GM18517 (cell line): ENCODE results near the gene CLPX.
A peak's percentile ranks its signal among the peaks of the same experiment; 100 is the strongest.
"Not testable (repeated sequence)": the region's sequence is repeated elsewhere in the genome, so short reads cannot be mapped to it uniquely, and the experiment has no call there.

ENCODE experiments used
- ATAC-seq: cut with Tn5 transposase; IDR thresholded peaks from one replicate; pipeline ENCODE4 v1.9.1; 2021; ENCODE audit warnings: mild to moderate bottlenecking, moderate library complexity; ENCODE audit not compliant: unreplicated experiment

The CLPX gene

GRCh38 chr15:65207280-65207840, 22.2 kb upstream of the CLPX start:
- no peak for ATAC-seq

DNA sequence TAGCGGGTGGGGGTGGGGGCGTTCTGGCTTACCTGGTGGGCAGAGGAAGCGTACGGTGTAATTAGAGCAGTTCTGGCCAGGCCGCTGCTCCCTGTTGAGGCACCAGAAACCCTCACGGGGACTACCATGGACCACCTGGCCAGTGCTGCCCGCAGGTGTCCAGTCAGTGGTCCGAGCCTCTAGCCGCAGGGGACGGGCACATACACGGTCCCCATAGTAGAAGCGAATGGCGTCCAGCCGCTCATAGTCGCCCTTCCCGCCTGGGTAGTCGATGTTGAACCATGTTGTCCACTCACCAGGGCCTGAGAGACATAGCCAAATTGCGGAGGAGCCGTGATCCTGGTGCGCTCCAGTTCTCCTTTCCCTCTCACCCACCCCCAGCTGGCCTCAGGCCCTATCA, 21.6 kb upstream of the CLPX start:
- no peak for ATAC-seq

DNA sequence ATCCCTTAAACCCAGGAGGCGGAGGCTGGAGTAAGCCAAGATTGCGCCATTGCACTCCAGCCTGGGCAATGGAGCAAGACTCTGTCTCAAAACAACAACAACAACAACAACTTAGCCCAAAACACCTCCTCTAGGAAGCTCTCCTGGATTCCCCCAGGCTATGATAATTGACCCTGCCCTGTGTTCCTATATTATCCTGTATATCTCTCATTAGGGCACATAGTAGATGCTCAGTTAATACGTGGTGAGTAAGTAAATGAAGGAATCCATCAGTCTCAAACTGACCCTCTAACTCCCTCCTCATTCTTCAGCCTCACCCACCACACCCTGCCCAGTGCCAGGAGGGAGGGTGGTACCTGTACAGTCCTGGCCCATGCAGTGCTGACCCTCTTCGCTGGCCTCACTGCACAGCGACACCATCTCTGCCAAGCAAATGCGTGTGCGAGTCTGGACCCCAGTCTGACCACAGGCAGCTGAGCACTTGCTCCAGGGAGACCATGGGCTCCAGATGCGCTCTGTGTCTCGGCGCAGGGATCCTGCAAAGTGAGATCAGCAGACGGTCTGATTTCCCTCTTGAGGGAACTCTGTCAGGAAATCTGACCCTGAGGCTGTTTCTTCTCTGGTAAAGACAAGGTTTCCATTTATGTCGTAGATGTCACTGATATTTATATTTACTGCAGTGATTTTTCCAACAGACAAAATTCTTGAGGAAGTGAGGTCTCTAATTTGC, 20.0 kb upstream of the CLPX start:
- ATAC-seq, result no peak

GRCh38 chr15:65204236-65204930, 19.2 kb upstream of the CLPX start:
- no peak for ATAC-seq

GRCh38 chr15:65201918-65202317, 16.8 kb upstream of the CLPX start:
- ATAC-seq, result no peak

- ATAC-seq, result no peak
Observed at GRCh38 chr15:65198571-65198970, 13.4 kb upstream of the CLPX start.

GRCh38 chr15:65197337-65197645, 12.1 kb upstream of the CLPX start:
- no peak for ATAC-seq

- no peak for ATAC-seq
Observed at GRCh38 chr15:65196637-65197336, 11.6 kb upstream of the CLPX start.

DNA sequence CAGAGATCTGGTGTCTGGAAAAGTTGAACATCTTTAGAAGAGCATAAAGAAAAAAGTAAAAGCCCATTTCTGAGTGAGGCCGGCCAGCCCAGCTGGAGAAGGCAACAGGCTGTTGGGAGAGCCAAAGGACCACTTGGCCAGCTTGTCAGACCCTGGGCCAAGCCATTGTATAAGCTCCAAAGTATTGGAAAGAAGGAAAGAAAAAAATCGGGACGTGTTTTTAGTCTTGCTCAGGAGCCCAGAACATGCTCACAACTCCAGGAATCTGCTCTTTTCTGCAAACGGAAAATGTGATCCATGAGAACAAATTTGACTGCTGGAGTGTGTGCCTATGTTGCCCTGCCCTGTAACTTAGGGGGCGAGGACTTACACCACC, 10.4 kb upstream of the CLPX start:
- no peak for ATAC-seq

DNA sequence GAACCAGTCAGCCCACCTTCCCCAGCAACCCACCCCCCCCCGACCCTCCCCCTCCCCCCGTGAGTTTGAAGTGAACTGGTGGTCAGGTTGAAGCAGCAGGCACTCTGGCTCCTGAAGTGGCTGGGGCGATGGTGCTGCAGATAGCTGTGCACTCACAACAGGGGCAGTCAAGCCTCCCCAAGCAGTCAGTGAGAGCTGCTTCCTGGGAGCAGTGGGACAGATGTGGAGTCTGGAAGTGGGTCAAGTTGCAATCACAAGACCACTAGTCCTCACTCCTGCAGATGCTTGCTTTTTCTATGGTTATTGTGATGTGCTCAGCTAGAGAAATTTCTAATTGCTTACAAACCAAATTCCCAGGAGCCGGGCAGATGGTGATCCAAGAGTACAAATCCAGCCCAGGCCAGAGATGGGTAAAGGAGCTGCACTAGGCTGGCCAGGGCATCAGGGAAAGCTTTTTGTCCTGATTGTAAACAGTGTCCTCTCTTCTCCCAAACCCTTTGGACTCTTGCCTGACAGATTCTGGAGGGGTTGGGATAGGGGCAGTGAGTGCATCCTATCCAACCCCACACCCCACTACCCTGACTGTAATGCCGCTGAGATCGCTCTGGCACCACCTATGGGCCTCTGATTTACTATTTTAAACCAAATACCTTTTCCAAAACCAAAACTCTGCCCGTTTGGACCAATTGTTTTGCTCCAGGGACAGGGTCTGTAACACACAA, 9.8 kb upstream of the CLPX start:
- ATAC-seq, result no peak

DNA sequence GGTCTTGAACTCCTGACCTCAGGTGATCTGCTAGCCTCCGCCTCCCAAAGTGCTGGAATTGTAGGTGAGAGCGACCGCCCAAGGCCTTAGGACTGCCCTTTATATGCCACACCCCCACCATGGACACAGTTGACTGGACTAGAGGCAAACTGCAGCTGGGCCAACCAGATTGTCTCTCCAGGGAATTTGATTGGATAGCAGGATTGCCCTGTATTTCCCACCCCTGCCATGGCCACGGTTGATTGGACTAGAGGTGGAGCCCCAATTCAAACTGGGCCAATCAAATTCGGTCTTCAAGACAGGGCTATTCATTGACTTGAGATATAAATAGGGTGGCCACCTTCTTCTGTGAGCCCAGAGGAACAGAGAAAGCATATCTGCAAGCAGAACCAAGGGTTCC, 6.9 kb upstream of the CLPX start:
- no peak for ATAC-seq

DNA sequence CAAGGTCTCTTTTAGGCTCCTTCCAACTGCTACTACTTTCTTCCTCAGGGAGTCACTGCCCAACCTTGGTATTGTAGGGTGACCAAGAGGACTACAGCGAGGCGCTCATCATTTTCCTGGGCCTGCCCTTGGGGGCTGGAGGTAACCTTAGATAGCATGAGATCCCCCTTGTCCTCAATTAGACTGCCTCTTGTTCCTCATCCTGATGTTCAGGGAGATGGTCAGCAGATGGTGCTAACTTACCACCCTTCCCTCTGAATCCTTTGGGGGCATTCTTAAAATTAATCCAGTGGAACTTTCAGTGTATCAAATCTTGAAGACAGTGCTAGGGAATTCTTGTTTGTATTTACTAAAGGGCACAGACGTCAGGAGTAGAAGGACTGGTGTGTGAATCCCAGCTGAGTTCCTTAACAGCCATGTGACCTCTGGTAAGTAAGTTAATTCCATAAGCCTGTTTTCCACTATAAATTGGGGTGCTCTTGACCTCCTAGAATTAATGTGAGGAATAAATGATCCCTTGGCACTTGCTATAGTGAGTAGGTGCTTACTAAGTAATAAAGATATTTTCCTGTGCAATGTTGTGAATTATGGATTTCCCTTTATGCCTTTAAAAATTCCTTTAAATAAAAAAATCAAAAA, 4.1 kb upstream of the CLPX start:
- ATAC-seq, result no peak

GRCh38 chr15:65188472-65188871, 3.3 kb upstream of the CLPX start:
- ATAC-seq, result not testable (repeated sequence)

- peak; percentile 26 for ATAC-seq
Observed at GRCh38 chr15:65184305-65184867, 756 bp downstream of the CLPX start.

DNA sequence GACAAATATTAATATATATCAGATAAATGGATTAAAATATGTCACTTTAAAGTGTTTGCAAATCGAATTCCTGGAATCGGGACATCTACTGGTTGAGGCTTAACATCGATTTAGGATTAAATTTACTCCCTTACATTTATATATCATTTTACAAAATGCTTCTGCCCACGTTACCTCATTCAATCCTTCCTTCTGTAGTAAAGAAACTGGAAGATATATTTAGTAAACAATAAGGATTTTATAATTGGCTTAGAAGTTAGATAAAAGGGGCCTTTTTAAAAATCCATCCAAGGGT, 1.3 kb downstream of the CLPX start:
- no peak for ATAC-seq

- no peak for ATAC-seq
Observed at GRCh38 chr15:65182538-65182937, 2.6 kb downstream of the CLPX start.

DNA sequence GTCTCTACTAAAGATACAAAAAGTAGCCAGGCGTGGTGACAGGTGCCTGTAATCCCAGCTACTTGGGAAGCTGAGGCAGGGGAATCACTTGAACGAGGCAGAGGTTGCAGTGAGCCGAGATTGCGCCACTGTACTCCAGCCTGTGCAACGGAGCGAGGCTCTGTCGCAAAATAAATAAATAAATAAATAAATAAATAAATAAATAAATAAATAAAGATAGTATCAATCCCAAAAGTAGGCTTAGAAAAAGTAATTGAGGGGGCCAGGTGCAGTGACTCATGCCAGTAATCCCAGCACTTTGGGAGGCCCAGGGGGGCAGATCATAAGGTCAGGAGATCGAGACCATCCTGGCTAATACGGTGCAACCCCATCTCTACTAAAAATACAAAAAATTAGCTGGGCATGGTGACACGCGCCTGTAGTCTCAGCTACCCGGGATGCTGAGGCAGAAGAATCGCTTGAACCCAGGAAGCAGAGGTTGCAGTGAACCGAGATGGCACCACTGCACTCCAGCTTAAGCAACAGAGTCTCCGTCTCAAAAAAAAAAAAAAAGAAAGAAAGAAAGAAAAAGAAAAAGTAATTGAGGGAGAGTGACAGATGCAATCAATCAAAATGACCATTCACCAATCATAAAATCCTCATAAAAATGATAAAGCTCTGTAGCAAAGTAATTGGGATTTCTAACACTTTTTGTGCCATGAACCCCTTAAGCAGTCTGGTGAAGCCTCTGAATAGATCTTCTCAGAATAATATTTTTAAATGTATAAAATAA, 3.4 kb downstream of the CLPX start:
- ATAC-seq, result not testable (repeated sequence)

- ATAC-seq, result no peak
Observed at GRCh38 chr15:65180167-65180566, 5.0 kb downstream of the CLPX start.

- ATAC-seq, result no peak
Observed at GRCh38 chr15:65177901-65178300, 7.2 kb downstream of the CLPX start.

DNA sequence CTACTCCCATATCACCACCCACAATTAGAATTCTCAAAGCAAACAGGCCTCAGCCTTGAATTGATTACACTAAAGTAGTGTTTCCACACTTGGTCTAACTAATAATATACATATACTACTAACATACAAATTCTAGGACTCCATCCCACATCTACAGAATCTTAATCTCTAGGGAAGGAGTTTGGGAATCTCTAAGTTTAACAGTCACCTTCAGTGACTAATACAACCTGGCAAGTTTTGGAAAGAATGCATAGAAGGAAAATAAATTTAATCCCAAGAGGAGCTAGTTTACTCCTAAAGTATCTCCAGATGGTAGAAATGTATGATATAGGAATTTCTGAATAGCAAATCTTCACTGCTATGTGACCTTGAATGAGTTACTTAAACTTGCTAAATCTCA, 9.1 kb downstream of the CLPX start:
- no peak for ATAC-seq
